Keratinocyte (primary cell): ENCODE results near the gene BCL2. TPM values are rescaled to one million over a fixed set of nuclear protein-coding genes. Genes with fewer than 3 reads are reported as not detected.

ENCODE experiments used
- DNase-seq: peaks from one replicate; pipeline ENCODE4 v3.0.0-alpha.2; 2011; ENCODE audit warnings: low read depth, missing footprints, low spot score
- FAIRE-seq: peaks from 2 replicates; lab custom pipeline; 2011; peaks lifted over from hg19 to GRCh38; lab: Jason Lieb, UNC
- H2AFZ ChIP-seq: 2 replicates; pipeline ENCODE4 v1.6.0; 2012; ENCODE audit warnings: low read length, control low read depth, inconsistent platforms; ENCODE audit not compliant: control insufficient read depth
- H3K27ac ChIP-seq: 2 replicates; pipeline ENCODE4 v1.5.1; 2011; ENCODE audit warnings: low read length; ENCODE audit not compliant: control insufficient read depth, insufficient read depth
- H3K27me3 ChIP-seq: 3 replicates; pipeline ENCODE4 v1.6.0; 2011; ENCODE audit warnings: low read length; ENCODE audit not compliant: control insufficient read depth, insufficient read depth; ENCODE audit errors: extremely low read depth
- H3K36me3 ChIP-seq, 2 experiments: 2 replicates in 1 of 2; 3 replicates in 1 of 2; pipeline ENCODE4 v1.5.1; 2011; ENCODE audit warnings: low read length in 2 of 2, mild to moderate bottlenecking in 1 of 2; ENCODE audit not compliant: control insufficient read depth in 2 of 2, insufficient read depth in 2 of 2; ENCODE audit errors: extremely low read depth in 1 of 2
- H3K4me1 ChIP-seq: 3 replicates; pipeline ENCODE4 v1.5.1; 2011; ENCODE audit warnings: low read length; ENCODE audit not compliant: control insufficient read depth, insufficient read depth; ENCODE audit errors: extremely low read depth
- H3K4me2 ChIP-seq: 3 replicates; pipeline ENCODE4 v1.6.0; 2011; ENCODE audit warnings: low read depth, low read length; ENCODE audit not compliant: control insufficient read depth, insufficient read depth; ENCODE audit errors: extremely low read depth
- H3K4me3 ChIP-seq, 3 experiments: fragments of 200-600 bp in 1 of 3; sonication (generic) in 1 of 3; 2 replicates in 2 of 3; 3 replicates in 1 of 3; pipeline ENCODE4 v1.5.1; 2011 to 2016; ENCODE audit warnings: low read length in 3 of 3, mild to moderate bottlenecking in 3 of 3, control low read depth in 2 of 3, inconsistent platforms in 1 of 3, low read depth in 1 of 3, mixed read lengths in 1 of 3, mixed run types in 1 of 3, moderate library complexity in 1 of 3; ENCODE audit not compliant: control insufficient read depth in 2 of 3, insufficient read depth in 2 of 3; ENCODE audit errors: extremely low read depth in 1 of 3
- H3K79me2 ChIP-seq: 2 replicates; pipeline ENCODE4 v1.6.0; 2012; ENCODE audit warnings: low read length; ENCODE audit not compliant: control insufficient read depth, insufficient read depth
- H3K9ac ChIP-seq: 3 replicates; pipeline ENCODE4 v1.6.0; 2011; ENCODE audit warnings: low read length; ENCODE audit not compliant: control insufficient read depth, insufficient read depth; ENCODE audit errors: extremely low read depth
- H3K9me1 ChIP-seq: 3 replicates; pipeline ENCODE4 v1.6.0; 2011; ENCODE audit warnings: low read length; ENCODE audit not compliant: control insufficient read depth, insufficient read depth; ENCODE audit errors: extremely low read depth
- H3K9me3 ChIP-seq: 2 replicates; pipeline ENCODE4 v1.5.1; 2012; ENCODE audit warnings: low read depth, low read length; ENCODE audit not compliant: control insufficient read depth
- H4K20me1 ChIP-seq: 3 replicates; pipeline ENCODE4 v1.6.0; 2011; ENCODE audit warnings: low read length; ENCODE audit not compliant: control insufficient read depth, insufficient read depth; ENCODE audit errors: extremely low read depth
- CTCF ChIP-seq, 3 experiments: IDR thresholded peaks in 1 of 3; conservative IDR thresholded peaks in 1 of 3; optimal IDR thresholded peaks in 1 of 3; 2 replicates in 2 of 3; 3 replicates in 1 of 3; pipeline versions ENCODE3 to v1.5.1; 2011; ENCODE audit warnings: low read length in 3 of 3, mild to moderate bottlenecking in 3 of 3, moderate library complexity in 2 of 3, control low read depth in 1 of 3, inconsistent platforms in 1 of 3; ENCODE audit not compliant: insufficient read depth in 2 of 3; ENCODE audit errors: extremely low read depth in 1 of 3
- EZH2 ChIP-seq: IDR thresholded peaks from one replicate; pipeline ENCODE4 v1.6.1; 2012; ENCODE audit warnings: inconsistent platforms, mild to moderate bottlenecking, low read length, moderate library complexity
- dilution Hi-C: fragments of 300-500 bp; cut with MboI; formaldehyde crosslinking; loops from one replicate; pipeline ENCODE4 v1.7.0; 2020; ENCODE audit warnings: low sequenced_read_pairs; ENCODE audit not compliant: extremely low pct_ligation_motif_present
- polyA plus RNA-seq, 5 experiments: library from polyadenylated mRNA; depleted of rRNA in 3 of 5; stranded (reverse) in 3 of 5; stranded (forward) in 1 of 5; unstranded in 1 of 5; fragments of >200 nt; gene quantifications; 1 replicate in 1 of 5; 2 replicates in 3 of 5; 3 replicates in 1 of 5; pipeline versions ENCODE4 v1.2.1 to v1.2.3, GENCODE V29; 2011 to 2012; ENCODE audit warnings: missing spikeins in 2 of 5, low read depth in 1 of 5, low replicate concordance in 1 of 5

The BCL2 gene
- polyA plus RNA-seq, 1 donor (not counting 4 experiments of a cell fraction or from before 2014, with no cell fraction given): 0.30 TPM

GRCh38 chr18:63255435-63255834 lies 64.1 kb downstream of the BCL2 start:
- Histone ChIP-seq H3K4me2 (no peak overlapping the region), H3K4me3 (no peak overlapping the region), H3K4me1 (peaks cover 14% of the 10 kb centered on the region), H3K27ac (no peak overlapping the region), H3K9me3 (no peaks in the 10 kb centered on the region), H3K9ac (no peak overlapping the region), H3K9me1 (no peaks in the 10 kb centered on the region), H3K79me2 (no peaks in the 10 kb centered on the region), H2AFZ (no peak overlapping the region), H3K36me3 (no peaks in the 10 kb centered on the region), H3K27me3 (peaks cover 3% of the 10 kb centered on the region), H4K20me1 (no peaks in the 10 kb centered on the region)
- dilution Hi-C loops: no loop called here
- DNase-seq (no peak), FAIRE-seq (no peak)
- TF ChIP-seq CTCF (optimal IDR thresholded peaks at IDR 0.05 in 1 of 3, IDR thresholded peaks at IDR 0.05 in 1 of 3, conservative IDR thresholded peaks at IDR 0.05 in 1 of 3; ENCODE audit: extremely low read depth in 1 of 3, insufficient read depth in 2 of 3, low read length in 3 of 3): no peak
- TF ChIP-seq EZH2: no peak

- Histone ChIP-seq H3K9me3 (no peaks in the 10 kb centered on the region), H2AFZ (no peak overlapping the region), H3K9ac (no peak overlapping the region), H3K27ac (no peak overlapping the region), H3K4me3 (no peak overlapping the region), H3K79me2 (no peaks in the 10 kb centered on the region), H4K20me1 (no peaks in the 10 kb centered on the region), H3K4me2 (no peak overlapping the region), H3K9me1 (no peaks in the 10 kb centered on the region), H3K4me1 (peaks cover 8% of the 10 kb centered on the region), H3K27me3 (peaks cover 3% of the 10 kb centered on the region), H3K36me3 (no peaks in the 10 kb centered on the region)
- dilution Hi-C loops: no loop called here
- TF ChIP-seq EZH2 (no peak), CTCF (optimal IDR thresholded peaks at IDR 0.05 in 1 of 3, IDR thresholded peaks at IDR 0.05 in 1 of 3, conservative IDR thresholded peaks at IDR 0.05 in 1 of 3; ENCODE audit: extremely low read depth in 1 of 3, insufficient read depth in 2 of 3, low read length in 3 of 3) (no peak)
- no peak for FAIRE-seq
- DNase-seq: no peak
Measured at GRCh38 chr18:63254716-63255399, 64.7 kb downstream of the BCL2 start.
